Fibroblast of upper back skin (primary cell): ENCODE measurements around the gene SMURF2.

Experiments used
- DNase-seq: peaks from one replicate; pipeline ENCODE4 v3.0.0-alpha.2; 2013

Gene SMURF2

GRCh38 chr17:64500487-64500859 lies 161.6 kb downstream of the SMURF2 start:
- no peak for DNase-seq

DNA sequence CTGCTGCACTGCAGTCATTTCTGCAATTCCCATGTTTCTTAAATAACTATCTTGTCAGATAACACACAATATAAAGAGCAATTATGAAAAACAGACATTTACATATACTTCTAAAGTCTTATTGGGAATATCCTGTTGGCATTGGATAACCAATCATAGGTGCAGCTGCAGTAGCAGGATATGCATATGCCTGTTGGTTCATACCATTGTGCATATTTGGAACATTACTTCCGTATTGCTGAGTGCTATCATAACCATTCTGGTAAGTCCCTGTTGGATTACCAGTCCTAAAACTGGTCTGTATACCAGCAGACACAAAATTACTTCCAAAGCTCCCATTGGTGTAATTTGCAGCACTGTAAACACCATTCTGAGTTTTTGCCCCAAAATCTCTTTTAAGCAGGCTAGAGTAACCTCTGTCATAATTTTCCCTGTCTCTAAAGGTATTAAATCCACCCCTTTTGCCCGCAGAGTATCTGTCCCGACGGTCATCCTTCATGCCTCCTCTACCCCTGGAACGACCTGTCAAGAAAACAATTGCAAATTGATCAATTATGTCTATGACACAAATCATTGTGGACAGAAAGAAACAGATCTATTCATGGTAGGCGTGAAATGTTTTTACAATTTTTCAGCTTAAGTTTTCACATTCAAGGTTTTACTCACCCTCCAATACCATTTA lies 162.2 kb downstream of the SMURF2 start:
- DNase-seq = peak; percentile 28

DNA sequence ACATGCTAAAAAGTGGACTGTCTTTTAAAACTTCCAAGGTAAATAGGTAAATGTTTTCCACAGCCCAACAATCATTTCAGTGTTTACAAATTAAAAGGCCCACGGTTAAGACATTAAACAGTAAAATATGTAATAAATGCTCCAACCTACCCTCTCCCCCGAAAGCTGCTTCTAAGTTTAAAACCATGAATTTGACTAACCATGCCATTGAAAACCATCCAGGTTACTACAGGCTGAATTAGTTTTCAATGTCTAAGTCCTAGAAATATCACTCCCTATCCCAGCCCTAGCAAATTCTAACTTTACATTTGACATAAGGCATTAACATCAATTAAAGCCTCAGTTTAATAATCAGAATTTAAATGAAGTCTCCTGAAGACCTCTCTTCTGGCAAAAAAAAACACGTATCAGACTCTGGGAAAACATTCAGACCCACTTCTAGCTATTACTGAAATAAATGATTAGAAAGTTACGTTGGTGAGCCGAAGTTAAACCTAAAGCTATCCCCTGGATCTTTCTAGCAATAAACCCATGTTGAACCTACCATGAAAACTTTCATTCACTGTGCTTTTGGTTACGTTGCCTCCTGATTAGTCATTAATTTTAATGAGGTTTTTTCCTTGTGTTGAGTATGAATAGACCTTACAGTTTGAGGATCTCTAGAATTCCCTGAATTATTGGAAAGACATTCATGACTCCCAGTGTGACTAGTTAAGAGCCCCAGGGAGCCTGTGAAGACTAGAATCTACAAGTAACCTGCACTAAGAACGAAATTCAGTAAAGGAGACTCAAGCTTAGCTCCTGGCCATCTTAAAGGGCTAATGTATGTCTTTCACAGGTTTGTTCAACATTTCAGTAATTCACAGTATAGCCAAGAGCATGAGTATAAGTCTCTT lies 163.6 kb downstream of the SMURF2 start:
- DNase-seq = no peak

- DNase-seq = no peak
Measured at GRCh38 chr17:64497565-64498035, 164.5 kb downstream of the SMURF2 start.

DNA sequence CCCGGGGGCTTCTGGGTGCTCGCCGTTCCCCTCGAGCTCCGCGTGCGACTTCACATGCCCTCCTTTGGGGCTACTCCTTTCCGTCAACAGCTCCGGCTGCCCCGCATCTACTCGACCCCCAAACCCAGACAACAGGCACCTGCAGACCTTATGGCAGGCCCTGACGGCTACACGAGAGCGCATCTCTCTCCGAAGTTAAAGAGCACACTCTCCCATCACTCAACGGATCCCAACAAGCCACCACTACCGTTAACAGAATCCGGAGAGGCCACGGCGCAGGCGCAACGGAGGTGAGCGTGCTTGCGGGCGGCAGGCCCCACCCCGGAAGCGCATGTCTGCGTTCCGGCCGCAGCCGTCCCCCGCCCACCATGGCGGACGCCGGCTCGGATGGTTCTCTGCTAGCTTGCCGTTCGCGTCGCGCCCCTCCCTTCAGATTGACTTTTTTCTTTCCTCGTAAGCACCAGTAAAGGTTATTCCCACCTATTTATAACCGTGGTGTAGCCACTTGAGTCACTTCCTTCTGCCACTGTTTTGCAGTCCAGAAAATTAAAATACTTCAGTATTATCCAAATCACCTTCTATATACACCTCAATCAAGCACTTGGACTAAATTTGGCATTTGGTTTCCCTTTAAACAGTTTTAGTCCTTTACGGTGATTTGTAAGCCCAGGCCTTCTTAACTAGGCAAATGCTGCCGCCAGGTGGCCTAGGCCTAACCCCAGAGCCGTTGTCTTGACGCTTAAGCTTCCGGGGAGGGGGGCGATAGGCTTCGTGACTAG lies 165.1 kb downstream of the SMURF2 start, which contains the start of gene POLG2:
Gene POLG2, minus strand, starts transcription at position 269 of the 779 bp plus-strand sequence. Its CDS starts 86 bp downstream, at position 183.
- DNase-seq = peak; percentile 92

GRCh38 chr17:64496348-64496785 lies 165.7 kb downstream of the SMURF2 start:
- no peak for DNase-seq
